Neural cell (in vitro differentiated cells): ENCODE measurements around the gene AEN.

Source experiments
- EP300 ChIP-seq: fragments of 450-650 bp; conservative IDR thresholded peaks from 2 replicates; pipeline ENCODE4 v1.6.1; 2014; ENCODE audit warnings: antibody characterized with exemption, mild to moderate bottlenecking, moderate library complexity; ENCODE audit not compliant: poor library complexity, severe bottlenecking
- MXI1 ChIP-seq: fragments of 450-650 bp; conservative IDR thresholded peaks from 2 replicates; pipeline ENCODE4 v1.6.1; 2014; ENCODE audit warnings: antibody characterized with exemption, mild to moderate bottlenecking; ENCODE audit not compliant: poor library complexity, severe bottlenecking
- POLR2AphosphoS5 ChIP-seq: IDR thresholded peaks from 2 replicates; pipeline ENCODE4 v1.6.1; 2012
- RAD21 ChIP-seq: fragments of 450-650 bp; conservative IDR thresholded peaks from 2 replicates; pipeline ENCODE4 v1.6.1; 2014; ENCODE audit warnings: antibody characterized with exemption, mild to moderate bottlenecking, moderate library complexity
- SMC3 ChIP-seq: fragments of 450-650 bp; conservative IDR thresholded peaks from 2 replicates; pipeline ENCODE4 v1.6.1; 2014; ENCODE audit warnings: antibody characterized with exemption, mild to moderate bottlenecking, moderate library complexity; ENCODE audit not compliant: poor library complexity
- TAF1 ChIP-seq: IDR thresholded peaks from 2 replicates; pipeline ENCODE4 v1.6.1; 2012; ENCODE audit warnings: low read depth
- TF ChIP-seq, protein P1 (sequence below): fragments of 450-650 bp; IDR thresholded peaks from 2 replicates; pipeline ENCODE4 v1.5.1; 2014; ENCODE audit warnings: antibody characterized with exemption, mild to moderate bottlenecking, moderate library complexity; ENCODE audit not compliant: poor library complexity, severe bottlenecking
- TF ChIP-seq, protein P2 (sequence below): IDR thresholded peaks from 2 replicates; pipeline ENCODE4 v1.6.1; 2012; ENCODE audit warnings: borderline replicate concordance

DNA sequence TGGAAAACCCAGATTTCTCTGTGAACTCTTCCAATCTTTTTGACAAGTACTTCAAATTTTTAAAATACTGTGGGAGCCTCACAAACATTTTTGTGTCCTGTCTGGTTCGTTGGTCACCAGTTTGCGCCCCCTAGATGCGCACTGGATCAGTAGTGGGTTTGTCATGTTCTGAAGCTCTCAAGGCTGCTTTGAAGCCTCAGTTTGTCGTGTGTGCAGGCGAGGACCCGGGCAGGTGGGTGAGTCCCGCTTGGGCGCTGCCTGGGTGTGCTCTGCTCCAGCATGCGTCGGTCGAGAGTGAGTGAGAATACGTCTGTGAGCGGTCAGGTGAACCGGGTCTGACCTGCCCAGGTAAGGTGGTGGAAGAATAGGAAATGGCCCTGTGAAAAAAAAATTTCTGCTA lies 17.3 kb upstream of the AEN start:
- TF ChIP-seq EP300 (no peak), POLR2AphosphoS5 (no peak), SMC3 (peak; percentile 20), RAD21 (no peak), MXI1 (no peak), TAF1 (no peak)
- TF ChIP-seq, protein P1, sequence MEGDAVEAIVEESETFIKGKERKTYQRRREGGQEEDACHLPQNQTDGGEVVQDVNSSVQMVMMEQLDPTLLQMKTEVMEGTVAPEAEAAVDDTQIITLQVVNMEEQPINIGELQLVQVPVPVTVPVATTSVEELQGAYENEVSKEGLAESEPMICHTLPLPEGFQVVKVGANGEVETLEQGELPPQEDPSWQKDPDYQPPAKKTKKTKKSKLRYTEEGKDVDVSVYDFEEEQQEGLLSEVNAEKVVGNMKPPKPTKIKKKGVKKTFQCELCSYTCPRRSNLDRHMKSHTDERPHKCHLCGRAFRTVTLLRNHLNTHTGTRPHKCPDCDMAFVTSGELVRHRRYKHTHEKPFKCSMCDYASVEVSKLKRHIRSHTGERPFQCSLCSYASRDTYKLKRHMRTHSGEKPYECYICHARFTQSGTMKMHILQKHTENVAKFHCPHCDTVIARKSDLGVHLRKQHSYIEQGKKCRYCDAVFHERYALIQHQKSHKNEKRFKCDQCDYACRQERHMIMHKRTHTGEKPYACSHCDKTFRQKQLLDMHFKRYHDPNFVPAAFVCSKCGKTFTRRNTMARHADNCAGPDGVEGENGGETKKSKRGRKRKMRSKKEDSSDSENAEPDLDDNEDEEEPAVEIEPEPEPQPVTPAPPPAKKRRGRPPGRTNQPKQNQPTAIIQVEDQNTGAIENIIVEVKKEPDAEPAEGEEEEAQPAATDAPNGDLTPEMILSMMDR, result peak; percentile 55
- TF ChIP-seq, protein P2, sequence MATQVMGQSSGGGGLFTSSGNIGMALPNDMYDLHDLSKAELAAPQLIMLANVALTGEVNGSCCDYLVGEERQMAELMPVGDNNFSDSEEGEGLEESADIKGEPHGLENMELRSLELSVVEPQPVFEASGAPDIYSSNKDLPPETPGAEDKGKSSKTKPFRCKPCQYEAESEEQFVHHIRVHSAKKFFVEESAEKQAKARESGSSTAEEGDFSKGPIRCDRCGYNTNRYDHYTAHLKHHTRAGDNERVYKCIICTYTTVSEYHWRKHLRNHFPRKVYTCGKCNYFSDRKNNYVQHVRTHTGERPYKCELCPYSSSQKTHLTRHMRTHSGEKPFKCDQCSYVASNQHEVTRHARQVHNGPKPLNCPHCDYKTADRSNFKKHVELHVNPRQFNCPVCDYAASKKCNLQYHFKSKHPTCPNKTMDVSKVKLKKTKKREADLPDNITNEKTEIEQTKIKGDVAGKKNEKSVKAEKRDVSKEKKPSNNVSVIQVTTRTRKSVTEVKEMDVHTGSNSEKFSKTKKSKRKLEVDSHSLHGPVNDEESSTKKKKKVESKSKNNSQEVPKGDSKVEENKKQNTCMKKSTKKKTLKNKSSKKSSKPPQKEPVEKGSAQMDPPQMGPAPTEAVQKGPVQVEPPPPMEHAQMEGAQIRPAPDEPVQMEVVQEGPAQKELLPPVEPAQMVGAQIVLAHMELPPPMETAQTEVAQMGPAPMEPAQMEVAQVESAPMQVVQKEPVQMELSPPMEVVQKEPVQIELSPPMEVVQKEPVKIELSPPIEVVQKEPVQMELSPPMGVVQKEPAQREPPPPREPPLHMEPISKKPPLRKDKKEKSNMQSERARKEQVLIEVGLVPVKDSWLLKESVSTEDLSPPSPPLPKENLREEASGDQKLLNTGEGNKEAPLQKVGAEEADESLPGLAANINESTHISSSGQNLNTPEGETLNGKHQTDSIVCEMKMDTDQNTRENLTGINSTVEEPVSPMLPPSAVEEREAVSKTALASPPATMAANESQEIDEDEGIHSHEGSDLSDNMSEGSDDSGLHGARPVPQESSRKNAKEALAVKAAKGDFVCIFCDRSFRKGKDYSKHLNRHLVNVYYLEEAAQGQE, result peak; percentile 2
